ENCODE results near the gene CENPM. TPM values are rescaled to one million over a fixed set of nuclear protein-coding genes. Genes with fewer than 3 reads are reported as not detected.
A peak's percentile ranks its signal among the peaks of the same experiment; 100 is the strongest.
"Not testable (repeated sequence)": the region's sequence is repeated elsewhere in the genome, so short reads cannot be mapped to it uniquely, and the experiment has no call there.

The CENPM gene
- total RNA-seq, 2 experiments from 2014 or later: 74.0 to 95.8 TPM

DNA sequence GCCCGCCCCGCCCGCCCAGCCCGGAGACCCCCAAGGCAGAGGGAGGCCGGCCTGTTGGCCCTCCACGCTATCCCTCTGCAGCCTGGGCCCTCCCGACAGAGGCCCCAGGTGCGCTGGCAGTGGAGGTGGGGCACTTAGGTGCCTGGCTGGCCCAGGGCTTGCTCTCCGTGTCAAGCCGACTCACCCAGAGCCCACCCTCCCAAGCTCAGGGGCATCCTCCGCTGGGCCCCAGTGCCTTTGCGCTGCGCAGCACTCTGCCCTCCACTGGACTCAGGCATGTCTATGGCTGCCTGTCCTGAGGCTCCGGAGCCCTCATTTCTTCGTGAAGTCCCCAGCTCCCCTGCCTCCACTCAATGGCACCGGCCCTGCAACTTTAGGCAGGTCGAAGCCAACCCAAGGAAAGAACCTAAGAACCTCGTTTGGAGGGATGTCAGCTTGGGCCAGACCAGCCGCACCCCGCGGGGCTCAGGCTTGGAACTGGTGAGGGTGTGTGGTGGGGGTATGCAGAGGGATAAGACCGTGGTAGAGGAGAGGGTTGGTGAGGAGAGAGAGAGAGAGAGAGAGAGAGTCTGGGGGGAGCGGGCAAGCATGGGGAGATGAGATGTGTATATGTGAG, 11.1 kb upstream of the CENPM start:
- H3K27ac Mint-ChIP-seq: no peak overlapping the region
- peaks cover 4% of the 10 kb centered on the region for H3K4me1 Mint-ChIP-seq
- no peak for ATAC-seq
- H3K36me3 Mint-ChIP-seq: no peaks in the 10 kb centered on the region
- no peak overlapping the region for H3K4me3 Mint-ChIP-seq
- no peak for DNase-seq
- H3K9me3 Mint-ChIP-seq (ENCODE audit: low read depth): no peaks in the 10 kb centered on the region
- H3K27me3 Mint-ChIP-seq: no peaks in the 10 kb centered on the region
- CTCF ChIA-PET: interaction anchor here (0.7 to 2.2 kb wide), 4 partner anchors 9 to 1096 kb away, joined by 3 to 9 read pairs (median 4); partner anchors contain the start of gene DNAJB7

DNA sequence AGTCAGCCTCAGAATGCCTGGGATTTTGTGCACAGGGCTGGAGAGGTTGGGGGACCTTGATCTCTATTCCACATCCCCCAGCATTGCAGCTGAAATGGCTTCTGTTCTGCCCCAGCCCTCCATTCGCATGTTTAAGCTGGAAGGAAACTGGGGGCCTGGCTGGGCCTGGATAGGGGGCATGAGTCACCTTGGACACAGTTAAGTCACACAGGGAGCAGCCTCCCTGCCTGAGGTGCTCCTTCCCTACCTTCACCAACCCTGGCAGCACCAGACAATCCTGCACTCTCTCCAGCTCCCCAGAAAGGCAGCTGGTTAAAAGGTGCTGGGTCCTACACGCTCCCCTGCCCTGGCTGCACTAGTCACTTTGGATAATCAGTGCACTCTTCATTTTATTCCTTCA, 5.8 kb upstream of the CENPM start:
- CTCF ChIA-PET: interaction anchor here (1.5 kb wide), 1 partner anchor 90 kb away, joined by 3 read pairs; no protein-coding TSS in a partner anchor
- no peaks in the 10 kb centered on the region for H3K36me3 Mint-ChIP-seq
- H3K9me3 Mint-ChIP-seq (ENCODE audit: low read depth): no peaks in the 10 kb centered on the region
- no peak for ATAC-seq
- peaks cover 15% of the 10 kb centered on the region for H3K4me1 Mint-ChIP-seq
- H3K27ac Mint-ChIP-seq: no peak overlapping the region
- no peak for DNase-seq
- H3K4me3 Mint-ChIP-seq: no peak overlapping the region
- H3K27me3 Mint-ChIP-seq: no peaks in the 10 kb centered on the region

DNA sequence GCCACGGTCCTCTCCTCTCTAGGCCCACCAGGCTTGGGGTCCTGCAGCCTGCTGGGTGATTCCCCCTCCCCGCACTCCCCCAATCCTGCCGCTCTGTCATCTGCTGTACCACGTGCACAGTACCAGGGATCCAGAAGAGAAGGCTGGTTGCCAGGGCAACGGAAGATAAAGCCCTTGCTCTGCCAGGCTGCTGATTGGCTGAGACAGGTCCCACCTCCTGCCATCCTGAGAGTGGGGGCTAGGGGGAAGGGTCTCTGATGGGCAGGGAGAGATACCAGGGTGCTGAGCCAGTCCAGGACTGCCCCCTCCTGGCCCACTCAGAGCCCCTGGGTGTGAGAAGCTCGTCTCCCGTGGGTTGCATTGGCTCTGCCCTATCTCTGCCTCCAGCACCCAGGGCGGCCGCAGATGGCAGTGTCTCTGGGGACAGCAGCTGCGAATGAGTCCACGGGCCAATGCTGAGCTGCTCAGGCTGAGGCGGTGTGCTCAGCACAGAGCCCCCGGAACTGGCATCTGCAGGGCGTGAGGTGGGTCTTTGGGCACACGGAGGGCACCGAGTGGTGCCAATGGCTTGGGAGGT, 5.0 kb upstream of the CENPM start, which contains the start of gene SMIM45:
SMIM45 (plus strand) TSS at position 253 of the 577 bp plus-strand sequence.
- no peaks in the 10 kb centered on the region for H3K27me3 Mint-ChIP-seq
- ATAC-seq: no peak
- H3K27ac Mint-ChIP-seq: no peak within 1 kb of the TSS
- H3K4me1 Mint-ChIP-seq: peaks cover 16% of the 10 kb centered on the region
- H3K9me3 Mint-ChIP-seq (ENCODE audit: low read depth): no peaks in the 10 kb centered on the region
- no peak for DNase-seq
- CTCF ChIA-PET: interaction anchor here (1.0 to 1.2 kb wide), 2 partner anchors 8 to 255 kb away, joined by 3 read pairs; no protein-coding TSS in a partner anchor
- no peak within 1 kb of the TSS for H3K4me3 Mint-ChIP-seq
- no peaks in the 10 kb centered on the region for H3K36me3 Mint-ChIP-seq

DNA sequence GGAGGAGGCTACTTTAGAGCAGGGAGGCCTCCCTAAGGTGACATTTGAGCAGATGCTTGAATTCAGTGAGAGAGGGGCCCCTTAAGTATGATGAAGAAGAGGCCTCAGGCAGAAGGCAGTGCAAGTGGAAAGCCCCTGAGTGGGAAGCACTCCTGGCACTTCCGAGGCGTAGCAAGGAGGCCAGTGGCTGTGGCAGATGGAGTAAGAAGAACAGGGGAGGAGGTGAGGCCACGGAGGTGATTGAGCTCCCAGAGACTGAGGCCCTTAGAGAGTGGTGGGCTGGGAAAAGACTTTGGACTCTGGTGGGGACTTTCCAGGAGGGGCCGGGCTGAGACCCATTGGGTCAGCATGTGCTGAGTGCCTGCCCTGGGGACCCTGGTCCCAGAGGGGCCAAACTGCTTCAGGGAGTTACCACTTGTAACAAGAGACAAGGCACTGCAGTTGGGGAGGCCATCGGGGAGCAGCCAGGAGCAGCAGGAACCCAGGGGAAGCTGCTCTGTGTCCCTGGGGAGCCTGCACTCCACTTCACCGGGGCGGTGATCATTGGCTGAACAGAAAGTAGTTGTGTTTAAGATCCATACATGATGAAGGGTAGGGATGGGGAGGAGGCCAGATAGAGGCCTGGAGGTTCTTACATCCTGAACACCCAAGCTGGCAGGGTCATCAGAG, 2.5 kb upstream of the CENPM start:
- no peaks in the 10 kb centered on the region for H3K27me3 Mint-ChIP-seq
- H3K4me1 Mint-ChIP-seq: peaks cover 26% of the 10 kb centered on the region
- H3K4me3 Mint-ChIP-seq: no peak overlapping the region
- ATAC-seq: no peak
- H3K9me3 Mint-ChIP-seq (ENCODE audit: low read depth): no peaks in the 10 kb centered on the region
- DNase-seq: no peak
- CTCF ChIA-PET: interaction anchor here (0.8 to 1.9 kb wide), 8 partner anchors 9 to 253 kb away, joined by 3 to 8 read pairs (median 4); no protein-coding TSS in a partner anchor
- H3K27ac Mint-ChIP-seq: peak overlapping the region; percentile 8
- peaks cover 15% of the 10 kb centered on the region for H3K36me3 Mint-ChIP-seq

DNA sequence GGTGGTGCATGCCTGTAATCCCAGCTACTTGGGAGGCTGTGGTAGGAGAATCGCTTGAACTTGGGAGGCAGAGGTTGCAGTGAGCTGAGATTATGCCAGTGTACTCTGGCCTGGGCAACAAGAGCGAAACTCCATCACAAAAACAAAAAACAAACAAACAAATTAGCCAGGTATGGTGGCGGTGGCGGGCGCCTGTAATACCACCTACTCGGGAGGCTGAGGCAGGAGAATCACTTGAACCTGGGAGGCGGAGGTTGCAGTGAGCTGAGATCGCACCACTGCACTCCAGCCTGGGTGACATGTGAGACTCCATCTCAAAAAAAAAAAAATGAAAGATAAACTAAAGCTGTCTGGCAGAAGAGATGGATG, 2.0 kb upstream of the CENPM start:
- Mint-ChIP-seq H3K36me3 (peaks cover 18% of the 10 kb centered on the region), H3K4me1 (peaks cover 29% of the 10 kb centered on the region)
- H3K4me3 Mint-ChIP-seq; H3K27me3 Mint-ChIP-seq; H3K27ac Mint-ChIP-seq; DNase-seq; H3K9me3 Mint-ChIP-seq (ENCODE audit: low read depth); ATAC-seq: not testable (repeated sequence)
- CTCF ChIA-PET: interaction anchor here (1.2 to 2.9 kb wide), 5 partner anchors 9 to 495 kb away, joined by 3 to 12 read pairs (median 4); no protein-coding TSS in a partner anchor

DNA sequence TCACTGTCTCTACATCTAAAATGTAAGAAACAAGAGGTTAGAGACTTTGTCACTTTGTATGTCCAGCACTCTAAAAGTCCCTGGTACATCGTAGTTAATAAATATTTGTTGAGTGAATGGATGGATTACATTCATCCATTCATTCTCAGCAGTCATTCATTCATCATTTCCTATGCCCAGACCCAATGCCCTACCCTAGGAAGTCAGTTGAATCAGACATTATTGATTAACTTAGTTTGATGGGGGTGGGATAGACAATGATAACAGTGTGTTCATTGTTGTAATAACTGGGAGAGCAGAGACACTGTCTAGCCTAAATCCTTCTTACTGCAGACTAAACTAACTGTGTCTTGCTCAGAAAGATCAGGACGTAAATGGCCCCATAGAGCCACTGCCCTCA, 1.2 kb upstream of the CENPM start:
- Mint-ChIP-seq H3K27ac (no peak overlapping the region), H3K4me1 (peaks cover 37% of the 10 kb centered on the region), H3K36me3 (peaks cover 26% of the 10 kb centered on the region), H3K4me3 (peak overlapping the region; percentile 93), H3K27me3 (no peaks in the 10 kb centered on the region), H3K9me3 (ENCODE audit: low read depth) (no peaks in the 10 kb centered on the region)
- ATAC-seq (no peak), DNase-seq (no peak)
- CTCF ChIA-PET: interaction anchor here (0.6 to 2.9 kb wide), 6 partner anchors 8 to 1312 kb away, joined by 3 to 12 read pairs (median 4); no protein-coding TSS in a partner anchor

DNA sequence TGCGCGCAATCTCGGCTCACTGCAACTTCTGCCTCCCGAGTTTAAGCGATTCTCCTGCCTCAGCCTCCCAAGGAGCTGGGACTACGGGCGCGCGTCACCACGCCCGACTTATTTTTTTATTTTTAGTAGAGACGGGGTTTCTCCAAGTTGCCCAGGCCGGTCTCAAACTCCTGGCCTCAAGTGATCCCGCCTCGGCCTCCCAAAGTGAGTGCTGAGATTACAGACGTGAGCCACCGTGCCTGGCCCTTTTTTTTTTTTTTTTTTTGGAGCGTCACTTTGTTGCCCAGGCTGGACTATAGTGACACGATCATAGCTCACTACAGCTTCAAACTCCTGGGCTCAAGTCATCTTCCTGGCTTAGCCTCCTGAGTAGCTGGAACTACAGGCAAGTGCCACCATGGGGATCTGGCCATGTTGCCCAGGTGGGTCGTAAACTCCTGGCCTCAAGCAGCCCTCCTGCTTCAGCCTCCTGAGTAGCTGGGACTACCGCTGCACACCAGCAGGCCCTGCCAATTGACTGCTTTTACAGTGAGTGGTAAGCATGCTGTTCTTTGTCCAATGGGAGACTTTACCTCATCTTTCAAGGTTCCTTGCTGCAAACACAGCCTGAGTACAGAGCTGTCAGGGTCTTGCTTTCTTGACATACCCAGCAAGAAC, 600 bp upstream of the CENPM start:
- Mint-ChIP-seq H3K27me3 (no peaks in the 10 kb centered on the region), H3K4me3 (peak overlapping the region; percentile 93), H3K36me3 (peaks cover 31% of the 10 kb centered on the region), H3K4me1 (peaks cover 42% of the 10 kb centered on the region), H3K27ac (peak overlapping the region; percentile 92), H3K9me3 (ENCODE audit: low read depth) (no peaks in the 10 kb centered on the region)
- ATAC-seq: no peak
- CTCF ChIA-PET: interaction anchor here (0.6 to 4.9 kb wide), 16 partner anchors 9 to 1312 kb away, joined by 3 to 54 read pairs (median 5); partner anchors contain the start of genes CCDC134, MEI1 and TNFRSF13C
- DNase-seq: no peak

DNA sequence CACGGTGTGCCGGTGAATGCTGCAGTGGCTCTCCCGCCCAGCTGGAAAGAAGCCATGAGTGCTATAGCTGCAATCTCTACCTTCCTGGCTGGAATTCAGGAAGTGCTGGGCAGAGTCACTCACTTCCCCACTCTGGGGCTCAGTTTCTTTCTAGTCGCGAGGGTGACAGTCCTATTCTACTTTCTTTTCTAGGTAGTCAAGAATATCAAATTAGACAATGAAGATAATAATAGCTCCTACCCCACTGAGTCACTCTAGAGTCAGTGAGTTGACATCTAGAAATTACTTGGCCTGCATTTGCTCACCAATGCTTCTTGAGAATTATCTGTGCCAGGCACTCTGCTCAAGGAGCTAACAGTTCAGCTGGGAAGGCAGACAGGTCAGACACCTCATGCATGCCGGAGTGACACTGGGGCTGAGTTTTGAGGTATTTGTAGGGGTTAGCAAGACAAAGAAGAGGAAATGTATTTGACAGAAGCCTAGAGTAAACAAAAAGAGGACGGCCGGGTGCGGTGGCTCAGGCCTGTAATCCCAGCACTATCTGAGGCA, 3.2 kb downstream of the CENPM start:
- peaks cover 71% of the 10 kb centered on the region for H3K4me1 Mint-ChIP-seq
- H3K27me3 Mint-ChIP-seq: no peaks in the 10 kb centered on the region
- peak overlapping the region; percentile 25 for H3K27ac Mint-ChIP-seq
- DNase-seq (no peak), ATAC-seq (no peak)
- CTCF ChIA-PET: interaction anchor here (1.4 to 4.9 kb wide), 4 partner anchors 9 to 246 kb away, joined by 3 to 54 read pairs (median 6); partner anchors contain the start of gene MEI1
- no peaks in the 10 kb centered on the region for H3K9me3 Mint-ChIP-seq (ENCODE audit: low read depth)
- H3K36me3 Mint-ChIP-seq: peaks cover 55% of the 10 kb centered on the region
- peak overlapping the region; percentile 8 for H3K4me3 Mint-ChIP-seq

DNA sequence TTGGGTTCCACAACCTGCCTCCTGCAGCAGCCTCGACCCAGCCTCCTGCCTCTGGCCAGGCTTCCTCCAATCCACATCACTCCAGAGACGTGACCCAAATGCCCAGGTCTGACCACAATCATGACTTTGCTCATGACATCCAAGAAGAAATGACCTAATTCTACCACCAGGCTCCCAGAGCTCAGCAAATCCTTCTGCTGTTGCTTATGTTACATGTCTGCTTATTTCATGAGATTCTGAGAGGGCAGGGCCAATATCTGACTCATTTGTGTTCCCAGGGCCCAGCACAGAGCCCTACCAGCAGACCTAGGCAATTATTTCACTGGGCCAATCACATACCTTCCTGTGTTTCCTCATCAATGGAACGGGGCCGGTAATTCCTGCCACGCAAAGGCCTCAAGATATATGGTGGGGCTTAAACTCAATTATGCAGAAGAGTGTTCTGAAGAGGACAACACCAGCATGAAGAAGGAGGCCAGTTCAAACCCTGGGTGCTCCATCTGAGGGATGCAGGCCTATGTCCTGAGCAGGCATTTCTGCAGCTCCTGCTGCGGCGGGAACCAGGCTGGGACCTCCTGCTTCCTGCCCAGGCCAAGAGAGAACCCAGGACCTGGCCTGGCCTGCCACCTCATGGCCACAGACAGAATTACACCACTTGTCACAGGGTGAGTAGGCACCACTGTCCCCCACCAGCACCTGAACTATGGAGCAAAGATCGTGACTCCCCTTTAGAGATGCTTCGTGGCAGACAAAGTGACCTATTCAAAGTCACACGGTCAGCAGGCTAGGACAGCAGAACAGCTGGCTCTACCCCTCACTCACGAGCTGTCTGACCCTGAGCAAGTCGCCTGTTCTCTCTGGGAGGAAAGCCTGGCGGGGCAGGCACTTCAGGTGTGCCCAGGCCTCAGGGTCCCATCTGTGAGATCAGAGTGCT, 5.9 kb downstream of the CENPM start:
- no peaks in the 10 kb centered on the region for H3K9me3 Mint-ChIP-seq (ENCODE audit: low read depth)
- ATAC-seq (peak; percentile 62), DNase-seq (peak; percentile 93)
- H3K4me1 Mint-ChIP-seq: peaks cover 63% of the 10 kb centered on the region
- peak overlapping the region; percentile 34 for H3K4me3 Mint-ChIP-seq
- H3K27ac Mint-ChIP-seq: peak overlapping the region; percentile 98
- H3K27me3 Mint-ChIP-seq: no peaks in the 10 kb centered on the region
- peaks cover 63% of the 10 kb centered on the region for H3K36me3 Mint-ChIP-seq
- CTCF ChIA-PET: interaction anchor here (0.6 to 3.0 kb wide), 51 partner anchors 9 to 474 kb away, joined by 3 to 62 read pairs (median 4); partner anchors contain the start of genes CCDC134, MEI1, NDUFA6 and SMDT1

DNA sequence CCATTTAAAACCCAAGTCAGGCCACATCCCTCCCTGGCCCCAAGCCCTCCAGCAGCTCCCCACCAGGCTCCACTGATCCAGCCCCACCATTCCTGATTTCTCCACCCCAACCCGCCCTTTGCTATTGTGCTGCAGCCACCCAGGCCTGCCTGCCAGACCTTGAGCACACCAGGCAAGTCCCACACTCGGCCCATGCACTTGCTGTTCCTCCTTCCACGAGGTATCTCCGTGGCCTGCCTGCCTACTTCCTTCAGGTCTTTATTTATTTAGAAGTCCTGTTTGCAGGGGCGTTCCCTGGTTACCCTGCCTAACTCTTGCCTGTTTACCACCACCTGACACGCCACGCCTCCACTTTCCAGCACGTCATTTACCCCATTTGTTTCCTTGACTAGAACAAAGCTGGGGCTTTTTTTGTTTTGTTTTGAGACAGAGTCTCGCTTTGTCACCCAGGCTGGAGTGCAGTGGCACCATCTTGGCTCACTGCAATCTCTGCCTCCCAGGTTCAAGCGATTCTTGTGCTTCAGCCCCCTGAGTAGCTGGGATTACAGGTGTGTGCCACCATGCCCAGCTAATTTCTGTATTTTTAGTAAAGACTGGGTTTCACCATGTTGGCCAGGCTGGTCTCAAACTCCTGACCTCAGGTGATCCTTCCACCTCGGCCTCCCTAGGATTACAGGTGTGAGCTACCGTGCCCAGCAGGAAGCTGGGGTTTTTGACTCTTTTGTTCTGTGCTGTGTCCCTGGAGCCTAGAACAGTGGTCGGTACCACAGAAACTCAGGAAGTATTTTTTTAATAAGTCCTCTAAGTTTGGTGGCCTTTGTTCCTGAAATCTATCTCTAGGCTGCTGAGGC, 6.7 kb downstream of the CENPM start:
- CTCF ChIA-PET: interaction anchor here (0.6 to 3.0 kb wide), 44 partner anchors 9 to 336 kb away, joined by 3 to 62 read pairs (median 5); partner anchors contain the start of genes CCDC134, MEI1, NDUFA6 and SMDT1
- Mint-ChIP-seq H3K27ac (peak overlapping the region; percentile 98), H3K4me1 (peaks cover 58% of the 10 kb centered on the region), H3K9me3 (ENCODE audit: low read depth) (no peaks in the 10 kb centered on the region), H3K36me3 (peaks cover 56% of the 10 kb centered on the region), H3K27me3 (no peaks in the 10 kb centered on the region), H3K4me3 (peak overlapping the region; percentile 69)
- peak; percentile 81 for ATAC-seq
- peak; percentile 99 for DNase-seq

DNA sequence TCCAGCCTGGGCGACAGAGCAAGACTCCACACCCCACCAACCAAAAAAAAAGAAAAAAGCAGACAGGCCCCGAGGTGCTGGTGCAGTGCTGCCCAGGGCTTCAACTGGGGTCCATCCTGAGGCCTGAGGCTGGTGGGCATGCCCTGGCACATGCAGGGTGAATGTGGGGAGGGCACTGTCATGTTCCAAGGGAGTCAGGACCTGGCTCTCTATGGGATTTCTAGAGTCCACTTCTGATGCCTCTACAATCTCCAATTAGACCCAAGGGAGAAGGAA, 10.1 kb downstream of the CENPM start:
- CTCF ChIA-PET: interaction anchor here (1.4 to 1.8 kb wide), 2 partner anchors 11 to 115 kb away, joined by 4 to 7 read pairs; no protein-coding TSS in a partner anchor
- Mint-ChIP-seq H3K4me3 (no peak overlapping the region), H3K36me3 (peaks cover 30% of the 10 kb centered on the region), H3K4me1 (peaks cover 41% of the 10 kb centered on the region), H3K27me3 (no peaks in the 10 kb centered on the region), H3K27ac (no peak overlapping the region), H3K9me3 (ENCODE audit: low read depth) (no peaks in the 10 kb centered on the region)
- DNase-seq (no peak), ATAC-seq (no peak)

Data from activated CD8-positive, alpha-beta memory T cell treated with anti-CD3 and anti-CD28 coated beads, Interleukin-2, amount 10 ng/mL, durations not matched to agents 7 days and 5 days (primary cell).